KOPT-K1 (cell line): ENCODE measurements around the gene TSKU.

Experiments used
- H3K27ac ChIP-seq: fragments of 200-600 bp; sonication (generic); 2 replicates; pipeline ENCODE4 v1.5.1; 2016; ENCODE audit warnings: antibody characterized with exemption, mild to moderate bottlenecking, low read depth, low read length; ENCODE audit not compliant: poor library complexity, severe bottlenecking
- H3K36me3 ChIP-seq: fragments of 200-600 bp; sonication (generic); 2 replicates; pipeline ENCODE4 v1.5.1; 2017; ENCODE audit warnings: antibody characterized with exemption, mild to moderate bottlenecking, low read length, moderate library complexity; ENCODE audit not compliant: insufficient read depth
- H3K9me3 ChIP-seq: fragments of 200-600 bp; sonication (generic); 2 replicates; pipeline ENCODE4 v1.5.1; 2017; ENCODE audit warnings: antibody characterized with exemption, low read length, mild to moderate bottlenecking; ENCODE audit not compliant: insufficient read depth, poor library complexity, severe bottlenecking

TSKU gene

GRCh38 chr11:76747153-76747914 is 35.8 kb upstream of the TSKU start:
- H3K27ac ChIP-seq, result no peak overlapping the region
- H3K9me3 ChIP-seq, result no peaks in the 10 kb centered on the region
- H3K36me3 ChIP-seq, result no peaks in the 10 kb centered on the region

DNA sequence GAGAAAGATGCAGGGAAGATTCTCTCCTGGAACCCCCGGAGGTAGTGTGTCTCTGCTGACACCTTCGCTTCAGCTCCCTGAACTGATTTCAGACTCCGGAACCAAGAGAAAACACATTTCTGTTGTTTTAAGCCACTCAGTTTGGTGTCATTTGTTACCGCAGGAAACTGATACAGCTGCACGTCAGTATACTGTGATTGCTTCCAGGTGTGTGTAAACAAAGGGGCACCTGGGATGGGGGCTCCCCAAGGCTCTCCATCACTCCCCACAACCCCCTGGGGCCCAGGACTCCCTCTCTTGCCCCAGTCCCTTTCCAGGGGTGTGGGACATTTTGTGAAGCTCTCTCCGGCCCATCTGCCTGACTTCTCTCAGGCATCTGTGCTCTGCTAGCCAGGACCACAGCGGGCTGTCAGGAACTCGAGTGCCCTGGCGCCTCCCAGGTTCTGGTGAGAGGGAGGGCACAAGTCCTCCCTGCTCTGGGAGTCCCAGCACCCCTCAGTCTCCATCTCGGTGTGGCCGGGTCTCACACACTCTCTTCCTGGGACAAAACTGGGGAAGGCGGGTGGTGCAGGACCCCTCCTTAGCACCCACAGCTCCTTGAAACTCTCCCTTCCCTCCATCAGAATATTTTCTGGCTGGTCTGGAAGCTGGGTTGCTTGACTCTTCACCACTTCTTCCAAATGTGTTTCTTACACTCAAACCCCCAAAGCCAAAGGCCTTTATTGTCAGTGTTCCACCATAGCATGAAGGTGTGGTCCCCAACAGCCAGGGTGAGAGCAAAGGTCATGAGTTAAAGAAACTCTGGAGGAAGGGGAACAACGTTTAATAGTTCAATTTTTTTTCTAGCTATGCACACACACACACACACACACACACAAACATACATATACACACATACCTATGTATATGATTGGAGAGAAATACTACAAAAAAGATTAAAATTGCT is 35.0 kb upstream of the TSKU start:
- Histone ChIP-seq H3K9me3 (no peaks in the 10 kb centered on the region), H3K36me3 (no peaks in the 10 kb centered on the region), H3K27ac (no peak overlapping the region)

DNA sequence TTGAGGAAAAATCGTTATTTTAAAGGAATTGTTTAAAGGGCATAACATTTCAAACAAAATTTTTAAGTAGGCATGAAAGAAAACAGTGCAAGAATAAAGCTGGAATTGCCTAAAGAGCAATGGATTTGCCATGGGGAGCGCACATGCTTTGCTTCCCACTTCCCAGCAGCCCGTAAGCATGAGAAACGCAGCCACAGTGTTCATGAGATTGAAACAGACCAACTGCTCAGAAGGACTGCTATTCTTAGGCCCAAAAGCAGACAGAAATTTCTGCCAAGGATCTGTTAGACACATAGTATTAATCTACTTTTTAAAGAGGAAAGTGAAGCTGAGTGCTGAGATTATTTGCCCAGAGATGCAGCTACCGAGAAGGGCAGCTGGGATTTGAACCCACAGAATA is 34.2 kb upstream of the TSKU start:
- Histone ChIP-seq H3K27ac (no peak overlapping the region), H3K9me3 (no peaks in the 10 kb centered on the region), H3K36me3 (no peaks in the 10 kb centered on the region)

DNA sequence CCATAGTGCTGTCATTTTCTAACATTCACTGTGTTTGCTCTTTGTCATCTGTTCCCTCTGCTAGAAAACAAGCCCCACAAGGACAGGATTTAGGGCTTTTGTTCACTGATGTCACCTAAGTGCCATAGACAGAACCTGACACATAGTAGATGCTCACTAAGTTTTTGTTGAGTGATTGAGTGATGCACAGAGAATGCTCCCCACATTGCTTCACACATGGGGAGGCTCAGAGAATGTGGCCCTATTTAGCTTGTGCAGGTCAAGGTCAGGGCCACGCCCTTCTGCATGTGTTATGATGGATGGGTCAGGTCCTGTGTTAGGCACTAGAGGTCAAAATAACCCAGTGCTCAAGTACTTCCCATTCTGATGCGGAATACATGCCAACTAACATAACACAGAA is 33.1 kb upstream of the TSKU start:
- Histone ChIP-seq H3K9me3 (no peaks in the 10 kb centered on the region), H3K27ac (no peak overlapping the region), H3K36me3 (no peaks in the 10 kb centered on the region)

DNA sequence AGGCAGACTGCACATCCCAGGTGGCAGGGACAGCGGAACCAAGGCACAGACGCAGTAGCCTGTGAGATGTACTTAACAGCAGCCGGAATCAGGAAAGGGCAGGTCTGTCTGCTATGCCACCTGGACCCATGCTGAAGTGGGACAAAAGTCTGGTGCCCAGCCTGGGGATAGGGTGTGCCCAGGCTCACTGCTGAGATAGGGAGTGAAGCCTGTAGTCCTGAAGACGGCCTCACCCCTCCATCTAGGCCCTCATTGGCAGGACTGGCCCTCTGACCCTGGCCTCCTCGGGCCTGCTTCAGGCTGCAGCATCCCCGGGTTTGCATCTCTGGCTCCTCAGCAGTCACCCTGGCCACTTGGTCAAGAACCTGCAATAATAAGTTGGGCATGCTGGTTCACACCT is 32.4 kb upstream of the TSKU start:
- H3K27ac ChIP-seq, result no peak overlapping the region
- H3K36me3 ChIP-seq, result no peaks in the 10 kb centered on the region
- no peaks in the 10 kb centered on the region for H3K9me3 ChIP-seq

- H3K36me3 ChIP-seq, result no peaks in the 10 kb centered on the region
- H3K9me3 ChIP-seq, result no peaks in the 10 kb centered on the region
- no peak overlapping the region for H3K27ac ChIP-seq
Measured at GRCh38 chr11:76752321-76753143, 30.6 kb upstream of the TSKU start.

DNA sequence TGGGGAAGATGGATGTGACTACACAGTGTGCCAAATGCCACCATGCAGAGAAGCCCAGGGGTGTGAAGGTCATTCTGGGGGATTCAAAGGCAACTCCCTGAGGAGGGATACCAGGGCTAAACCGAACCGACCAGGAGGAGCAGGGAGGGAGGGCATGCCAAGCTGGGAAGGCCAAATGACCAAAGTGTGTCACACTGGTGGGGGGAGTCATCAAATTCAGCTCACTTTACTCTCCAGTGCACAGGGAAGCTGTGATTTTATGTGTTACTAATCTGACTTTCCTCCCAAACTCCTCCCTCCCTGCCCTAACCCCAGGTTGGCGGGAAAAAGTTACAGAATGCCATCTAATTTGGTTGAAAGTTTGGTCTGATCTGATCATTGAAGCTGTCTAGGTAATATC is 29.7 kb upstream of the TSKU start:
- H3K27ac ChIP-seq, result no peak overlapping the region
- H3K36me3 ChIP-seq, result no peaks in the 10 kb centered on the region
- no peaks in the 10 kb centered on the region for H3K9me3 ChIP-seq

GRCh38 chr11:76753950-76754349 is 29.2 kb upstream of the TSKU start:
- H3K27ac ChIP-seq, result no peak overlapping the region
- H3K9me3 ChIP-seq, result no peaks in the 10 kb centered on the region
- H3K36me3 ChIP-seq, result no peaks in the 10 kb centered on the region

- H3K9me3 ChIP-seq, result no peaks in the 10 kb centered on the region
- no peaks in the 10 kb centered on the region for H3K36me3 ChIP-seq
- no peak overlapping the region for H3K27ac ChIP-seq
Measured at GRCh38 chr11:76756341-76756741, 26.8 kb upstream of the TSKU start.

DNA sequence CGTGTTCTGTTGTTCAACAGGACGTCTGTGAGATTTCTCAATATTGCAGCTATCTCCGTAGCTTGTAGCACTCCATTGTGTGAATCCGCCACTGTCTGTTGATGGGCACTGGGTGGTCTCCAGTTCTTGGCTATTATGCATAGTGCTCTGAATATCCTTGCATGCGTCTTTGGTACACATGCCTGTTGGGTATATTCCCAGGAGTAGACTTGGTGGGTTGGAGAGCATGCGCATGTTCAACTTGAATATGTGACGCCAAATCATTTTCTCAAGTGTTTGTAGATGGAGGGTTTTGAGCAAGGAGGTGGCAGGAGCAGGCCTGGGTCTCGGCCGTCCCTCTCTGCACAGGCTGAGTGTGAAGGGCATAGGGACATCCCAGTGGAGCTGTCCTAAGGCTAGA is 24.8 kb upstream of the TSKU start:
- Histone ChIP-seq H3K36me3 (no peaks in the 10 kb centered on the region), H3K27ac (no peak overlapping the region), H3K9me3 (no peaks in the 10 kb centered on the region)

DNA sequence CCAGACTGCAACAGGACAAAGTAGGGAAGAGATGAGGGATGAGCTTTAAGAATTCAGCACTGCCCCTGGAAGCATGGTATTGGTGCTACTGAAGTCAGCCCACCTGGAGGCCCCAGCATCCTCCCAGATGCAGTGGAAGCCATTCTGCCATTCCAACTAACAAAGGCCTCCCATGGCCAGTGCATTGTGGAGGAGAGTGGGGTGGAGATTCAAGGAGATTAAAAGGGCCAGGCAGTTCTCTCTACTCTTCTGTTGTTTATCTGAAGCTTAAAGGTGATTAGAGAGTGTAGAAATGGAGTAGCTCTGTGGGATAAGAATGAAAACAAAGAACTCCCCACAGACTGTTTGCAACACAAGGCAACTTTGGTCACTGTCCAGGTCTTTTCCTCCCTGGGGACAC is 24.1 kb upstream of the TSKU start:
- H3K27ac ChIP-seq, result no peak overlapping the region
- H3K36me3 ChIP-seq, result no peaks in the 10 kb centered on the region
- no peaks in the 10 kb centered on the region for H3K9me3 ChIP-seq

DNA sequence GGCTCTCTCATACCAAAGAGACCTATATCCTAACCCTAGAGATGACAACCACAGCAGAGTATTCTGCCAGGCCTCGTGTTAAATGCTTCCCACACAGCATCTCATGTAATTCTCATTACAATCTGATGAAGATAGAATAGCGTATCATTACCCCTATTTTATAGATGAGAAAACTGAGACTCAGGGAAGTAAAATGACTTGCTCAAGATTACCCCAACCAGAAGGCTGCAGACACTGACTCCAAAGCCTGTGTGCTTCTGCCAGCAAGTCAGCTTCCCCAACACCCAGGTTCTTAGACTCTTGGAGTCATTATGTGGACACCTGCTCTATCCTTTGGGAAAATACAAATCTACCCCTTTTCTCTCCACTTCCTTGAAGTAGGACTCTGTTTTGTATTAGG is 23.6 kb upstream of the TSKU start:
- H3K9me3 ChIP-seq, result no peaks in the 10 kb centered on the region
- no peak overlapping the region for H3K27ac ChIP-seq
- no peaks in the 10 kb centered on the region for H3K36me3 ChIP-seq

DNA sequence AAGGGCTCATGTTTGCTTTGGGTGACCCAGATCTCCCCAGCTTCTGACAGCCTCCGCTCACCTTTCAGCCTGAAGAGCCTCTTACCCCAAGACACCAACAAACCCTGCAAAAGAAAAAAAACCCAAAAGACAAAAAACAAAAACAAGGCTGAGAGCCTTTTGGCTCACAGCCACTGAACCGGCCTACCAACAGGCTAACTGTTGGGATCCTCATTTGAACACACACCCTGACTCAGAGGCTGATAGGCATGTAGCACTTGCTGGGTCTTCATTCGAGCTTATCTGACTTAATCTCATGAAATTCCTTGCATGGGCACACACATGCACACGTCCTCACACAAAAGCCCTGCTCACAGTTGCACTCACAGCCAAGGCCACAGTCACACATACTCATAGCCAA is 22.9 kb upstream of the TSKU start:
- Histone ChIP-seq H3K9me3 (no peaks in the 10 kb centered on the region), H3K27ac (no peak overlapping the region), H3K36me3 (no peaks in the 10 kb centered on the region)

DNA sequence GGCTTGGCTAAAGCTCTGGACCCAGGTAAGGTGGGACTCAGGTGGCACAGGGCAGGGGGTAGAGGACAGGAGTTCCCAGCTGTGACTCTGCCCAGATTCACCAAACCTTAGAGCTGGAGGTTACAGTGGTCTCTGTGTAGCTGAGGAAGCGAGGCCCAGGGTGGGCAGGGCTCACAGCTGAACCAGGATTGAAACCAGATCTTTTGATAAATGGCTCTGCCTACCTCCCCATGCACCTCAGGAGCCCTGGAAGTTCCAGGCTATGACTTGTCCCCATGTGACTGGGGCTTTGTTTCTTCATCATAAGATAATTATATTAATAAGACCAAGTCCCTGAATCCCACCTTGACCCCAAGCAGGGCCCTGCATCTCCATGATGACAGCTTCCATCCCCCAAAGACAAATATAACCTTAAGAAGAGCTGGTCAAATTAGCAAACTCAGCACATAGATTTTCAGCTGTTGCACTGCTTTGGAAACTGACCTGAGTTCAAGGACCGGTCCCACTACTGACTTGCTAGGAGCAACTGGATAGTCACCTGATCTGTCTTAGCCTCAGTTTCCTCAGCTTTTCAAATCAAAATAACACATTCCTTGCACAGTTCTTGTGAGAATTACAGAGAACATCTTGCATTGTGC is 21.3 kb upstream of the TSKU start:
- H3K27ac ChIP-seq, result no peak overlapping the region
- H3K36me3 ChIP-seq, result no peaks in the 10 kb centered on the region
- no peaks in the 10 kb centered on the region for H3K9me3 ChIP-seq

DNA sequence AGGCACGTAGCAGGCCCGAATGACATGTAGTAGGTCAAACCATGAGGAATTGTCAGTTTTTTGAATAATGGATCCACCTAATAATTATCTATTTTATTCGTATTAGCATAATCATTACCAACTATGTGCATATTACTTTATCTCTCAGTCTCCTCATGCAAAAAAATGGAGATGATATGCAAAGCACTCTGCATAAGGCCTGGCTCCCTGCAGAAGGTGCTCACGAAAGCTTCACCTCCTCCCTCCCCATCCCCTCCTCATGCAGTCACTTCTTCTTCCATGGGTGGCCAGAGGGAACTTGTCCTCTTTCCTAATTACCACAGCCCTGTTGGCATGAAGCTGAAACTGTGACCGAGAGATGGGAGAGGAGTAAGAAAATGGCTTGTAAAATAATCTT is 20.8 kb upstream of the TSKU start:
- Histone ChIP-seq H3K9me3 (no peaks in the 10 kb centered on the region), H3K36me3 (no peaks in the 10 kb centered on the region), H3K27ac (no peak overlapping the region)
